CD4-positive, alpha-beta T cell treated with Interferon gamma for 1 hour (primary cell): Measurements from ENCODE around the gene FCN2.

Experiments
- DNase-seq: peaks from one replicate; pipeline ENCODE4 v3.0.0-alpha.2; 2020

FCN2 gene

GRCh38 chr9:134869554-134870300 lies 10.9 kb upstream of the FCN2 start:
- DNase-seq, result no peak

DNA sequence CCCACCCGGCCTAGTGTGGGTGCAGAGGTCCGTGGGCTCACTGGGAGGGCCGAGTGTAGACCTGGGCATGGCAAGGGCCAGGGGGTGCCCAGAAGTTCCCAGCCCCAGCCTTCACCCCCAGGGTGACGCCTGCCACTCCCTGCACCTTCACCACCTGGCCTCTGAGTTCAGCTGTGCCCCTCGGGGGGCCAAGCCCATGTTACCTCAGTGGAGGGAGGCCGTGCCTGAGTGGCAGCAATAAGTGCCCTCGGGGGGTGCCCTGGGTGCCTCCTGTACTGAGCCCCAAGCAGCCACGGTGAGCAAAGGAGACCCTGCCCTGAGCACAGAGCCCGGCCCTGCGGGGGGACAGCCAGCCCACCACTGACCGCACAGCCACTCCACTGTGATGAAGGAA lies 10.3 kb upstream of the FCN2 start:
- no peak for DNase-seq

DNA sequence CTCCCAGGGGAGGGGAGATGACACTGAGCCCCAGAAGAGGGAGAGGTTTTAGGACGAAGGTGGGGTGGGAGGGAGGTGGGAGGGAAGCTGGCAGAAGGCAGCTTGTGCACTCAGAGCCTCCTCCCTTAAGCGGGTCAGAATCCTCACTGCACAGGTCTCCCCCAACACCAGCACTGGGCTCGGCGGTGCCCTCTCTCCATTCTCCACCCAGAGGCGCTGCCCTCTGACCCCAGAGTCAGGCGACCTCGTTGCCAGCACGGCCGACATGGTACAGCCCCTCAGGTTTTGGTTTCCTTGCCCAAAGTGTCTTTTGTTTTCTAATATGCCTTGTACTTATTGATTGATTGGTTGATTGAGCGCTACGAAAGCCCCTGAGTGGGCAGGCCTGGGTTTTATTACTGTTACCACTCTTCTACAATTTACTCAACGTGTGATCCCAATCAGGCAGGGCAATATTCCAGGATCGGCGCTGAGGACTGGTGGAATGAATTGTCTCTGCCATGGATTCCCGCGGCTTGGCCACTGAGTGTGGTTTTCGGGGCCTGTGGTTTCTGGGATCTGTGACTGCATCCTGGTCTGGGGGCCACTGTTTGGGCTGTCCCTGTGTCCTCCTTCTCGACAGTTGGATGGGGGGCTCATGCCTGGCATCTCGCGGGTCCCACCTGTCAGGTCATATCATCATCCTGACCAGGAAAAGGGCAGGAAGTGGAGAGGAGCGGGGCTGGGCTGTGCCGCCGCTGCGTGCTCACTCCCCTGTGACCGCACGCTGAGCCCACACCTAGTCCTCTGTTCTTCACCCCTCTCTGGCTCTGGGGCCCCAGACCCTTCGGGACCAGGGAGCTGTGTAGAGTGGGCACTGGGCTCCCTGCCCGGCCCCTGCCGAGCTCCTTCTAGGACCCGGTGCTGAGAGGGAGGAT lies 9.6 kb upstream of the FCN2 start:
- DNase-seq, result no peak

- no peak for DNase-seq
Measured at GRCh38 chr9:134871697-134872340, 8.8 kb upstream of the FCN2 start.

DNA sequence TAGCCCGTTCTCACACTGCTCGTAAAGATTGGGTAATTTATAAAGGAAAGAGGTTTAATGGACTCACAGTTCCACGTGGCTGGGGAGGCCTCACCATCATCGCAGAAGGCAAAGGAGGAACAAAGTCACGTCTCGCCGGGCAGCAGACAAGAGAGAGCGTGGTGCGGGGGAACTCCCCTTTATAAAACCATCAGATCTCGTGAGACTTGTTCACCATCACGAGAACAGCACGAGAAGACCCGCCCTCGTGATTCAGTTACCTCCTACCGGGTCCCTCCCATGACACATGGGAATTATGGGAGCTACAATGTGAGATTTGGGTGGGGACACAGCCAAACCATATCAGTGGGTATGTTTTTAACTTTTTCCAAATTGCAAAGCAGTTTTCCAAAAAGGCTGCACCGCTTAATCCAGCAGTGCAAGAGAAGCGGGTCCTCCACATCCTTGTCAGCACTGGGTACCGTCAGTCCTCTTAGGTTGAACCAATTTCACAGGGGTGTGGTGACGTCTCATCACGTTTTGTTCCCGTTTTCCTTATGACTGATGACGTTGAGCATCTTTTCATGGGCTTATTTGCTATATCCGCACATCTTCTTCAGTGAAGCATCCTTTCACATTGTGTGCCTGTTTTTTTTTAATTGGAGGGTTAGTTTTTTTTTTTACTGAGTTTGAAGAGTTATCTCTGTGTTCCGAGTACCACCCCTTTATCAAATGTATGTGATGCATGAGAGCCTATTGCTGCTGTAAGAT lies 8.0 kb upstream of the FCN2 start:
- DNase-seq, result no peak

DNA sequence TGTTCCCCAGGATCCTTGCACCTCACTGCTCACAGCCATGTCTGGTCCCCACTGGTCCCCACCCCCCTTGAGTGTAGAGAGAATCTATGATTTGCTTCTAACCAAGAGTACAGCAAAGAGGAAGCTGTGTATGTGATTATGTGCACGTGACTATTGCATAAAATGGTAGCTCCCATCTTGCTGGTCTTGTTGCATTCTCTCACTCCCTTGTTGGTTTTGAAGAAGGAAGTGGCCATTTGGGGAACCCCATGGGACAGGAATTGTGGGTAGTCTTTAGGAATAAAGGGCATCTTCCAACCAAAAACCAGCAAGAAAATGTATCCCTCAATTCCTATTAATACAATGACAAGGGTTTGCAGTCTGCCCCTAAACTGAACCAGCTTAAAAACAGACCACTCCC lies 5.2 kb upstream of the FCN2 start:
- no peak for DNase-seq

- no peak for DNase-seq
Measured at GRCh38 chr9:134877541-134877940, 3.1 kb upstream of the FCN2 start.

GRCh38 chr9:134879664-134880483 lies 736 bp upstream of the FCN2 start:
- DNase-seq, result no peak

DNA sequence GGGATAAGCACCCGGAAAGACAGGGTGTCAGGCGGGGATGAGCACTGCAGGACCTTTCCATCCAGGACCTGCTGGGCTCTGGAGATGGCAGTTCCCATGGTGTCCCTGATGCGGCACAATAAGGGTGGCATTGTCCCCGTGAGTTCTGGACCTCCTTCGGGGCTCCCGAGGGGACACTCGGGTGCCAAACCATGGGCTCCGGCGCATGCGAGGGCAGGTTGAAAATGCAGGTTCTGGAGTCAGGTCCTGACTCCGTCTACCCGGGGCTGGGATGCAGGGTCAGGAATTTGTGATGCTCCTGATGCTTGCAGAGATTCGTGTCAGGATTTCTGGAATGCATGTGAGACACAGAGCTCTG lies 682 bp downstream of the FCN2 start:
- DNase-seq, result no peak

GRCh38 chr9:134882204-134882785 lies 1.7 kb downstream of the FCN2 start:
- no peak for DNase-seq

- DNase-seq, result no peak
Measured at GRCh38 chr9:134883040-134883782, 2.6 kb downstream of the FCN2 start.

DNA sequence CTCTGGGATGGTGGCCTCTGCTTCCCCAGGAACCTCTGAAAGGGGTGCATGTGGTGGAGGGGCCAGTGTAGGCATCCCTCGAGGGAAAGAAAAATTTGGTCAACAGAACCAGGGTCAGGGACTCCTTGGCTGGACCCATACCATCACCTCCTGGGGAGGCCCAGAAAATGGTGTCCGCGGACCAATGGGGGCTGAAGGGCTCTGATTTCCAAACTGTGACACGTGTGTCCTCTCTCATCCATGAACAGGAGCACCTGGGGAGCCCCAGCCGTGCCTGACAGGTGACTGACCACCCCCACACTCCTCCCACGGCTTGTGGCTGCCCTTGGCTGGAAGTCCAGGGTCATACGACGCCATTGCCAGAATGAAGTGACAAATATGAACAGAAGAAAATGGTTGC lies 3.9 kb downstream of the FCN2 start:
- no peak for DNase-seq

- no peak for DNase-seq
Measured at GRCh38 chr9:134885001-134885678, 4.5 kb downstream of the FCN2 start.

DNA sequence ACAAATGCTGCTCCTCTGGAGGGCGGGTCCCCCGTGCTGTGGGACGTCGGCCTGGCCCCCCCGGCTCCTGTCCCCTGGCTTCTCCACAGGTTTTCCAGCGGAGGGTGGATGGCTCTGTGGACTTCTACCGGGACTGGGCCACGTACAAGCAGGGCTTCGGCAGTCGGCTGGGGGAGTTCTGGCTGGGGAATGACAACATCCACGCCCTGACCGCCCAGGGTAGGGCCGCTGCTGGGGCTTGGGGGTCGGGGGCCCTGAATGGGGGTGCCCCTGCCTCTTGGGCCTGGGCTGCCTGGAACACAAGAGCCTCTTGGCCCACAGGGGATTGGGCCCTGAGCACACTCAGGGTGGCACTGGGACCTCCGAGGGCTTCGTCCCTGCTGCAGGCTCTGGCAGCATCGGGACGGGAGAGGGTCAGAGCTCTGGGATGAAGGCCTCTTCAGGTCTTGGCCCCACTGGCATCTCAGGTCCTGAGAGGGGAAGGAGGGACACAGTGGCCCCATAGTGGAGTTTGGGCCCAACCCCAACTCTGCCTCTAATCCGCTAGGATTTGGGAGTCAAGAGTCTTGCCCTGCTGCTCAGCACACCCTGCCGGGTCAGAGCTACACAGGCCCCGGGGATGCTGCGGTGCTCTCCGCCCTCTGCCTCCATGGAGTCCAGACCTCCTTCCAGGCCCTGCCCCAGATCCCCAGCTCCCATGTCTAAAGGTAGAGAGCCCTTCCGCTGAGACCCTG lies 5.2 kb downstream of the FCN2 start:
- DNase-seq, result no peak

DNA sequence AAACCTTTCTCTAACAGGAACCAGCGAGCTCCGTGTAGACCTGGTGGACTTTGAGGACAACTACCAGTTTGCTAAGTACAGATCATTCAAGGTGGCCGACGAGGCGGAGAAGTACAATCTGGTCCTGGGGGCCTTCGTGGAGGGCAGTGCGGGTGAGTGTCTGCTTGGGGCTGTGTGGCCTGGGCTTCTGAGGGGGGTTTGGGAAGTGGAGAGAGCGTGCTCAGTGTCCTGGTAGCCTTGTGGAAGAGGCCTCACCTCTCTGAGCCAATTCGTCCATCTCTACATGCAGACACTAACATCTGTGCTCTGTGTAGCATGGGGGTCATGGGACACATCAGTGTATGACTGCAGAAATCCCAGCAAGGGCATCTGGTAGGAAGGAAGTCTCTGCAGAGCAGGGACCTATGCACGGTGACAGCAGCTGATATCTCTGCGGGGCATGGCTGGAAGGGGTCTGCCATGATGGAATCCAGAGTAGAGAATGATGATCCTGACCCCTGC lies 5.9 kb downstream of the FCN2 start:
- no peak for DNase-seq

DNA sequence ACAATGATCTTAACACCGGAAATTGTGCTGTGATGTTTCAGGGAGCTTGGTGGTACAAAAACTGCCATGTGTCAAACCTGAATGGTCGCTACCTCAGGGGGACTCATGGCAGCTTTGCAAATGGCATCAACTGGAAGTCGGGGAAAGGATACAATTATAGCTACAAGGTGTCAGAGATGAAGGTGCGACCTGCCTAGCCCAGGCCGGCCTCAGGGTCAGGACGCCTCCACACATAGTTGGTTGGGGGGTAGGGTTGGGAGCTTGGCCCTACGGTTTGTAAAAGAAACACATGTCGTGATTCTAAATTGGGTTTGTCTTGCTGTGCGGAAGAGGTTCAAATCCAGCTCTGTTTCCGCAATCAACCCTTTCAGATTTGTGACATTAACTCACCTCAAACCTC lies 6.6 kb downstream of the FCN2 start:
- DNase-seq, result no peak

- no peak for DNase-seq
Measured at GRCh38 chr9:134887686-134888602, 7.3 kb downstream of the FCN2 start.

GRCh38 chr9:134888603-134889190 lies 8.1 kb downstream of the FCN2 start:
- DNase-seq, result no peak
